GM19025 (cell line): Measurements from ENCODE around the gene KHDC1.
"Not testable (repeated sequence)": the region's sequence is repeated elsewhere in the genome, so short reads cannot be mapped to it uniquely, and the experiment has no call there.

Experiments used
- ATAC-seq: cut with Tn5 transposase; IDR thresholded peaks from one replicate; pipeline ENCODE4 v1.9.1; 2021; ENCODE audit warnings: mild to moderate bottlenecking, low read depth, moderate library complexity; ENCODE audit not compliant: unreplicated experiment

The KHDC1 gene

DNA sequence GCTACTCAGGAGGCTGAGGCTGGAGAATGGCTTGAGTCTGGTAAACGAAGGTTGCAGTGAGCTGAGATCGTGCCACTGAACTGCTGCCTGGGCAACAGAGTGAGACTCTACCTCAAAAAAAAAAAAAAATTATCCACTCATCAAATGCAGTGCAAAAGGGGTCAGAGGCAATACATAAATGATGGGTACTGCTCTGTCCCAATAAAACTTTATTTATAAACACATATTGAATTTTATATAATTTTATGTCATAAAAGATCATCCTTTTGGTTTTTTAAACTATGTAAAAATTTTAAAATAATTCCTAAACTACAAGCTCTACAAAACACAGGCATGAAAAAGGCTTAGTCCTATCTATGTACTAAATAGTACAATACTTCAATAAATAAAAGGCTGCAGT is 10.3 kb downstream of the KHDC1 start:
- no peak for ATAC-seq

- no peak for ATAC-seq
Observed at GRCh38 chr6:73250016-73250415, 13.0 kb downstream of the KHDC1 start.

GRCh38 chr6:73248192-73248903 is 14.6 kb downstream of the KHDC1 start:
- ATAC-seq: no peak

DNA sequence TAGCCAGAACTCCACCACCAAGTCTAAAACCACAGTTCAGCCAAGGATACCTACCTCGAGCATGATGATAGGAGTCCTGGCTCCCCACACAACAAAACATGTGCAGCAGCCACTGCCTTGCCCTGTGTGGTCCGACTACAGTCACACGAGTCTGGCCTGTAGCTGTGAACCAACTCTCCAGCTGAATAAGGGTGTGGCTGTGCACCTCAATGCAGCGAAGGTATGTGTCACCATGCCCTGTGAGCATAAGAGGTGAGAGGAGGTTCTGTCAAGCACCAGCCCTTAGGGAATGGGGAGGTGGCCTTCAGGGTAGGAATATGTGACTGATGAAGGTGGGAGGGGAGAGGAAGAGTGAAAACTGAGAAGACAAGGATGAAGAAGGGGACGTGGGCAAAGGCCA is 21.0 kb downstream of the KHDC1 start:
- ATAC-seq: no peak

GRCh38 chr6:73240730-73241129 is 22.3 kb downstream of the KHDC1 start:
- ATAC-seq: no peak

DNA sequence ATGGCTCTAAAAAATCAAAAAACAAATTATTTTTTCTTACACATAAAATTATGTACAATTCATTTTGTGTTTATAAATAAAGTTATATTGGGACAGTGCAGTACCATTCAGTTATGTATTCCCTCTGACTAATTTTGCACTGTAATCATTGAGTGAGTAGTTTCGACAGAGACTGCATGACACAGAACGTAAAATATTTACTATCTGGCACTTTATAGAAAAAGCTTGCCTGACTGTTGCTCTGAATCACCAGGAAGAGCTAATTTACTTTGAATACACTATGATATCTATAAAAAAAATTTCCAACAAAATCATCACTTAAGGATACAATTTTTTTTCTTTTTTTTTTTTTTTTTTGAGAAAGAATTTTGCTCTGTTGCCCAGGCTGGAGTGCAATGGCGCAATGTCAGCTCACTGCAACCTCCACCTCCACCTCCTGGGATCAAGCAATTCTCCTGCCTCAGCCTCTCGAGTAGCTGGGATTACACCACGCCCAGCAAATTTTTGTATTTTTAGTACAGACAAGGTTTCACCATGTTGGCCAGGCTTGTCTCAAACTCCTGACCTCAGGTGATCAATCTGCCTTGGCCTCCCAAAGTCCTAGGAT is 26.7 kb downstream of the KHDC1 start:
- no peak for ATAC-seq

DNA sequence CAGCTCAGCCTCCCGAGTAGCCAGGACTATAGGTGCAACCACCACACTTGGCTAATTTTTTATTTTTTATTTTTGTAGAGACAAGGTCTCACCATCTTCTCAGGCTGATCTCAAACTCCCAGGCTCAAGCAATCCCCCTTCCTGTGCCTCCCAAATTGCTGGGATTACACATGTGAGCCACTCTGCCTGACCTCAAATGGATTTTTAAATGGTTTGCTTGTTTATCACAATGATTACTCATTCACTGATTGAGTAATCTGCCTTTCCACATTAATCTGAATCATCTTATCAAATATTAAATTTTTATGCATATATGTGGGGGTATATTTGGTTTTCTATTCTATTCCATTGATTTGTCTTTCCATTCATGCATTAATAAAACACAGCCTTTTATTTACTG is 28.3 kb downstream of the KHDC1 start:
- ATAC-seq: no peak

- not testable (repeated sequence) for ATAC-seq
Observed at GRCh38 chr6:73233971-73234370, 29.0 kb downstream of the KHDC1 start.

DNA sequence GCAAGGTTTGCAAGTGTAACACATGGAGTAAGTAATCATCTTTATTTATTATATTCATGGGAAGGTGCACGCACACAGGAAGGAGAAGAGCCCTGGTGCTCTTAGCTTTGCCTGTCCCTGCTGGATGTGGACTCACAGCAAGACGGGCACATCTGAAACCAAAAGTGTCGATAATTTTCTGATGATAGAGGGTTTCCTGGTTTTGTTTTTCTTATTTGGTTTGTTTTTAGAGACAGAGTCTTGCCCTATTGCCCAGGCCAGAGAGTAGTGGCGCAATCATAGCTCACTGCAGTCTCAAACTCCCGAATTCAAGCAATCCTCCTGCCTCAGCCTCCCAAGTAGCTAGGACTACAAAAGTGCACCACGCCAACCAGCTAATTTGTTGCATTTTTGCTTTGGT is 29.9 kb downstream of the KHDC1 start:
- no peak for ATAC-seq

- ATAC-seq: peak; percentile 79
Observed at GRCh38 chr6:73231986-73232391, 31.0 kb downstream of the KHDC1 start.

DNA sequence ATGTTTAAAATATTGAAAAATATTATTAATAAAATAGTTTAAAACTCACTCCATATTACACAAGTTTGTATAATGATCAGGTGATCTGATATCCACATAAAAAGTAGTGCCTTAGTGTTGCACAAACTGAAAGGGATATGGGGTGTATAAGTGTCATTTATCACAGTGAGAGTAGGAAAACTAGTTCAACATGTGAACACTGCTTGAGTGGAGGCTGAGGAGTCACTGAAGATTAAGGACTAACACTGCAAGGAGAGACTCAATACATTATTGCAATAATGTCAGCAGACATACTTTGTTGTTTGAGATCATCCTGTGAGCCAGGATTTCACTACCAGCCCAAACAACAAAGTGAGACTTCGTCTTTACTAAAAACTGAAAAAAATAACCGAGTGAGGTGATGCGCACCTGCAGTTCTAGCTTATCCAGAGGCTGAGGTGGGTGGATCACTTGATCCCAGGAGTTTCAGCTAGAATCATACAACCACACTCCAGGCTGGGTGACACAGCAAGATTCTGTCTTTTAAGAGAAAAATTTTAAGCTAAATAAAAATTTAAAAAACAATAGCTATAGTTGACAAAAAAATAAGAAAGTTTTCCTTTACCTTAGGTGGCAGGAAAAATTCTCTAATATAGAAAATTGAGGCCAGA is 35.3 kb downstream of the KHDC1 start:
- no peak for ATAC-seq

- ATAC-seq: no peak
Observed at GRCh38 chr6:73225396-73225795, 37.6 kb downstream of the KHDC1 start, which contains the start of gene KHDC1L. Gene KHDC1L (minus strand): TSS chr6:73225496. CDS start chr6:73225408, 88 bp downstream.

GRCh38 chr6:73216859-73217258 is 46.1 kb downstream of the KHDC1 start:
- ATAC-seq: no peak

DNA sequence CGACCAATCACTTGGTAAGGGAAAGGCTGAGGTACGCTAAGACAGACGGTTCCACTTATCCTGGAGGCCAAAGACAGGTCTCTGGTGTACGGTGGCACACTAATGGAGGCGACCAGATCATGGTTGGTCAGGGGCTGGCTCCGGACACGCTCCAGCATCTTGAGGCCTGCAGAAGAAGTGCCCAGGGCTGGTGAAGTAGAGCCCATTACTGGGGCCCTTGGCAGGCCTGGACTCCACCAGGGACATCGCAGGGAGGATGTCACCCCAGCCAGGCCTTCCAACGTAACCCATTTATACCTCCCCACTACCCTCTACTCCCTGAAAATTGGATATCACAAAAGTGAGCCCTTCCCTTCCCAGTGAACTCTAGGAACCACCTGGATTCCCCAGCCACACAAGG is 53.9 kb downstream of the KHDC1 start:
- ATAC-seq: no peak

- ATAC-seq: no peak
Observed at GRCh38 chr6:73207221-73207837, 55.7 kb downstream of the KHDC1 start.

GRCh38 chr6:73204252-73204651 is 58.7 kb downstream of the KHDC1 start:
- ATAC-seq: no peak

- no peak for ATAC-seq
Observed at GRCh38 chr6:73203098-73203497, 59.9 kb downstream of the KHDC1 start.

DNA sequence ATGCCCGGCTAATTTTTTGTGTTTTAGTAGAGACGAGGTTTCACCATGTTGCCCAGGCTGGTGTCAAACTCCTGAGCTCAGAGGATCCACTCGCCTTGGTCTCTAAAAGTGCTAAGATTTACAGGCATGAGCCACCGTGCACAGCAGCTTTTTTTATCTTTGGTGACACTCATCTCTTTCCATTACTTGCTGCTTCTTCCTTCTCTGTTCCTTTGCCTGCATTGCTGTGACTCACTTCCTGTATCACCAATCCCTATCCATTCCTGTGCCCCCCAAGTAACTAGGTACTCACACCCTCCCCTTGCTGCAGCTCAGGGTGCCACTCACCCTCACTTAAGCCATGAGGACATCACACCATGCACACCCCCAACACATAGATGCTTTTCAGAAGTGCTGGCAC is 62.3 kb downstream of the KHDC1 start:
- ATAC-seq: no peak

- no peak for ATAC-seq
Observed at GRCh38 chr6:73200247-73200646, 62.7 kb downstream of the KHDC1 start.

GRCh38 chr6:73194744-73195143 is 68.3 kb downstream of the KHDC1 start:
- no peak for ATAC-seq

GRCh38 chr6:73193302-73193701 is 69.7 kb downstream of the KHDC1 start:
- not testable (repeated sequence) for ATAC-seq
